ENCODE results near the gene RAPSN. TPM values are rescaled to one million over a fixed set of nuclear protein-coding genes. Genes with fewer than 3 reads are reported as not detected.

RAPSN gene
- total RNA-seq, 1 experiment from 2014 or later: not detected

- no peak for TF ChIP-seq EZH2 (IDR thresholded peaks at IDR 0.05; ENCODE audit: low read length, unreplicated experiment)
- no peak for TF ChIP-seq EZH2phosphoT487 (IDR thresholded peaks at IDR 0.05; ENCODE audit: borderline replicate concordance, low read length)
- TF ChIP-seq CTCF (conservative IDR thresholded peaks at IDR 0.05; ENCODE audit: low read depth, low read length): no peak
- H3K4me2 ChIP-seq (ENCODE audit: low read length): no peak overlapping the region
- no peak overlapping the region for H3K27ac ChIP-seq (ENCODE audit: low read length)
- no peaks in the 10 kb centered on the region for H3K27me3 ChIP-seq (ENCODE audit: low read length)
- no peaks in the 10 kb centered on the region for H3K4me1 ChIP-seq (ENCODE audit: insufficient read depth, low read length)
- POLR2A ChIA-PET (ENCODE audit: unreplicated experiment): no interaction called here
- ATAC-seq: no peak
- BruUV-seq (replicated peaks): no TSS peak
- peaks cover 11% of the 10 kb centered on the region; the same call in 1 of the 2 replicates for H4K20me1 ChIP-seq (ENCODE audit: low read length)
- H3F3A ChIP-seq (ENCODE audit: low read length, unreplicated experiment): no peaks in the 10 kb centered on the region
- H3K9me3 ChIP-seq (ENCODE audit: low read length): no peaks in the 10 kb centered on the region
- CTCF ChIA-PET: no interaction called here
- peaks cover 85% of the 10 kb centered on the region for H3K79me2 ChIP-seq (ENCODE audit: low read length)
- H3K9me2 ChIP-seq (replicated peaks; ENCODE audit: low read length): no peaks in the 10 kb centered on the region
- DNase-seq: no peak
- H3K36me3 ChIP-seq (ENCODE audit: low read depth, low read length): peaks cover 24% of the 10 kb centered on the region; the same call in 1 of the 2 replicates
- no peak overlapping the region for H2AFZ ChIP-seq (ENCODE audit: low read length)
- intact Hi-C loops (cut with micrococcal nuclease): no loop called here
- H3K4me3 ChIP-seq (ENCODE audit: low read length): no peak overlapping the region
- H3K9ac ChIP-seq (ENCODE audit: low read length): no peak overlapping the region
Measured at GRCh38 chr11:47495856-47496217, 46.9 kb upstream of the RAPSN start.

- Histone ChIP-seq H3K9me3 (ENCODE audit: low read length) (no peaks in the 10 kb centered on the region), H3K4me3 (ENCODE audit: low read length) (no peak overlapping the region), H3K27me3 (ENCODE audit: low read length) (no peaks in the 10 kb centered on the region), H3F3A (ENCODE audit: low read length, unreplicated experiment) (no peaks in the 10 kb centered on the region), H3K4me2 (ENCODE audit: low read length) (no peak overlapping the region), H3K9me2 (replicated peaks; ENCODE audit: low read length) (no peaks in the 10 kb centered on the region), H3K27ac (ENCODE audit: low read length) (no peak overlapping the region), H3K36me3 (ENCODE audit: low read depth, low read length) (peaks cover 21% of the 10 kb centered on the region; the same call in 1 of the 2 replicates), H3K4me1 (ENCODE audit: insufficient read depth, low read length) (no peaks in the 10 kb centered on the region), H3K79me2 (ENCODE audit: low read length) (peaks cover 79% of the 10 kb centered on the region), H2AFZ (ENCODE audit: low read length) (no peak overlapping the region), H3K9ac (ENCODE audit: low read length) (no peak overlapping the region), H4K20me1 (ENCODE audit: low read length) (peaks cover 11% of the 10 kb centered on the region; the same call in 1 of the 2 replicates)
- ATAC-seq: no peak
- CTCF ChIA-PET: no interaction called here
- intact Hi-C loops (cut with micrococcal nuclease): no loop called here
- no peak for DNase-seq
- BruUV-seq (replicated peaks): no TSS peak
- no peak for TF ChIP-seq CTCF (conservative IDR thresholded peaks at IDR 0.05; ENCODE audit: low read depth, low read length)
- no peak for TF ChIP-seq EZH2phosphoT487 (IDR thresholded peaks at IDR 0.05; ENCODE audit: borderline replicate concordance, low read length)
- no peak for TF ChIP-seq EZH2 (IDR thresholded peaks at IDR 0.05; ENCODE audit: low read length, unreplicated experiment)
- POLR2A ChIA-PET (ENCODE audit: unreplicated experiment): no interaction called here
Measured at GRCh38 chr11:47495011-47495855, 46.3 kb upstream of the RAPSN start.

- POLR2A ChIA-PET (ENCODE audit: unreplicated experiment): no interaction called here
Measured at GRCh38 chr11:47489395-47489755, 40.4 kb upstream of the RAPSN start.

More at GRCh38 chr11:47489395-47489755, 40.4 kb upstream of the RAPSN start:
- Histone ChIP-seq H4K20me1 (ENCODE audit: low read length) (0 out of 2 replicates have a peak, but pooled peaks cover 4% of the 10 kb centered on the region), H2AFZ (ENCODE audit: low read length) (no peak overlapping the region), H3K79me2 (ENCODE audit: low read length) (peaks cover 23% of the 10 kb centered on the region), H3K36me3 (ENCODE audit: low read depth, low read length) (peaks cover 22% of the 10 kb centered on the region; the same call in 1 of the 2 replicates), H3K9me3 (ENCODE audit: low read length) (no peaks in the 10 kb centered on the region), H3K27me3 (ENCODE audit: low read length) (no peaks in the 10 kb centered on the region), H3K4me1 (ENCODE audit: insufficient read depth, low read length) (no peaks in the 10 kb centered on the region), H3K4me2 (ENCODE audit: low read length) (no peak overlapping the region), H3F3A (ENCODE audit: low read length, unreplicated experiment) (no peaks in the 10 kb centered on the region), H3K27ac (ENCODE audit: low read length) (no peak overlapping the region), H3K9ac (ENCODE audit: low read length) (no peak overlapping the region), H3K9me2 (replicated peaks; ENCODE audit: low read length) (no peaks in the 10 kb centered on the region), H3K4me3 (ENCODE audit: low read length) (no peak overlapping the region)
- ATAC-seq (no peak), DNase-seq (no peak)
- CTCF ChIA-PET: no interaction called here
- TF ChIP-seq EZH2phosphoT487 (IDR thresholded peaks at IDR 0.05; ENCODE audit: borderline replicate concordance, low read length) (no peak), EZH2 (IDR thresholded peaks at IDR 0.05; ENCODE audit: low read length, unreplicated experiment) (no peak), CTCF (conservative IDR thresholded peaks at IDR 0.05; ENCODE audit: low read depth, low read length) (no peak)
- no TSS peak for BruUV-seq (replicated peaks)
- intact Hi-C loops (cut with micrococcal nuclease): no loop called here
